ENCODE measurements around the gene CTNNA3.

Gene CTNNA3

DNA sequence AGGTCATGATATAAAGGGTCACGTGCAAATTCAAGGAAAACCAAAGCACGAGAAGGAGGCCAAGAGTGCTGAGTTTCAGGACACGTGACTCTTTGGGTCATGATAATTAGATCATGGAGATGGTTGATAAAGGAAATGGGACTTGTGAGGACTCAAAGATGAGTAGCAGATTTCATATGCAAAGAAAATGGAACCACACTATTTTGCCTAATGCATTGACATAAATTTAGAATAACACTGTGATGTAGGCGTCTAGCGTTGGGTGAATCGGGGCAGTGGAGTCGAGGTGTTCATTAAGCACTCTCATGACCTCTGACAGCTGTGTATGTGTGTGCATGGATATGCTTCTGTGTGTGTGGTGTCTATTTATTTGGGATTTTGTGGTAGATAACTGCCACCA lies 1795.7 kb downstream of the CTNNA3 start:
- Histone ChIP-seq H3K9me3 (ENCODE audit: insufficient read depth, low read length) (no peaks in the 10 kb centered on the region), H4K20me1 (ENCODE audit: low read depth, low read length) (no peaks in the 10 kb centered on the region), H2AFZ (ENCODE audit: low read depth, low read length, severe bottlenecking) (no peak overlapping the region), H3K36me3 (ENCODE audit: low read length) (no peaks in the 10 kb centered on the region), H3K9ac (ENCODE audit: low read length) (no peak overlapping the region), H3K27me3 (ENCODE audit: low read length) (no peaks in the 10 kb centered on the region), H3F3A (ENCODE audit: insufficient read depth) (no peaks in the 10 kb centered on the region), H3K4me2 (ENCODE audit: low read depth, low read length, poor library complexity, severe bottlenecking) (no peak overlapping the region), H3K79me2 (ENCODE audit: insufficient read depth, low read length) (no peaks in the 10 kb centered on the region), H3K4me3 (ENCODE audit: insufficient read depth, low read length, poor library complexity, severe bottlenecking) (no peak overlapping the region), H3K27ac (ENCODE audit: low read depth, low read length) (no peak overlapping the region), H3K9me2 (replicated peaks; ENCODE audit: insufficient read depth, low read length) (no peaks in the 10 kb centered on the region)
- TF ChIP-seq, protein P1, sequence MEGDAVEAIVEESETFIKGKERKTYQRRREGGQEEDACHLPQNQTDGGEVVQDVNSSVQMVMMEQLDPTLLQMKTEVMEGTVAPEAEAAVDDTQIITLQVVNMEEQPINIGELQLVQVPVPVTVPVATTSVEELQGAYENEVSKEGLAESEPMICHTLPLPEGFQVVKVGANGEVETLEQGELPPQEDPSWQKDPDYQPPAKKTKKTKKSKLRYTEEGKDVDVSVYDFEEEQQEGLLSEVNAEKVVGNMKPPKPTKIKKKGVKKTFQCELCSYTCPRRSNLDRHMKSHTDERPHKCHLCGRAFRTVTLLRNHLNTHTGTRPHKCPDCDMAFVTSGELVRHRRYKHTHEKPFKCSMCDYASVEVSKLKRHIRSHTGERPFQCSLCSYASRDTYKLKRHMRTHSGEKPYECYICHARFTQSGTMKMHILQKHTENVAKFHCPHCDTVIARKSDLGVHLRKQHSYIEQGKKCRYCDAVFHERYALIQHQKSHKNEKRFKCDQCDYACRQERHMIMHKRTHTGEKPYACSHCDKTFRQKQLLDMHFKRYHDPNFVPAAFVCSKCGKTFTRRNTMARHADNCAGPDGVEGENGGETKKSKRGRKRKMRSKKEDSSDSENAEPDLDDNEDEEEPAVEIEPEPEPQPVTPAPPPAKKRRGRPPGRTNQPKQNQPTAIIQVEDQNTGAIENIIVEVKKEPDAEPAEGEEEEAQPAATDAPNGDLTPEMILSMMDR (IDR thresholded peaks at IDR 0.05; ENCODE audit: insufficient read depth, low read length, poor library complexity, severe bottlenecking), result no peak
- no peak for TF ChIP-seq EZH2phosphoT487 (conservative IDR thresholded peaks at IDR 0.05; ENCODE audit: low read length)

DNA sequence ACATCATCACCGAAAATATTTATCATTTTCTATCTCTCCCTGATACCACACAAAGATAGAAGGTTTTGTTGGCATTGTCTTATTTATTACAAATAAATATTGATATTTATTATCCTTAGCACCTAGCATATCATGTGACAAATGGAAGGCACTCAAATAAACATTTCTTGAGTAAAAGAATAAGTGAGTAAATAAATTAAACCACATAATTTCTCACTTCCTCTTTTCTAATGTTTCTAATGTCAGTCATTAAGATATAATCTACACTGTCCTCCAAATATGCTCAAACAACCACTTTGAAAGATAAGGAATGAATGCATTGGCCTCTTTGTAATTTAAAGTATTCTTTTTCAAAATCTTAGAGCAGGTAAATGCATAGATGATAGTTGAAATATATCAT lies 1797.9 kb downstream of the CTNNA3 start:
- Histone ChIP-seq H3K9me3 (ENCODE audit: insufficient read depth, low read length) (no peaks in the 10 kb centered on the region), H3K27me3 (ENCODE audit: low read length) (no peaks in the 10 kb centered on the region), H3K4me2 (ENCODE audit: low read depth, low read length, poor library complexity, severe bottlenecking) (no peak overlapping the region), H3K36me3 (ENCODE audit: low read length) (no peaks in the 10 kb centered on the region), H2AFZ (ENCODE audit: low read depth, low read length, severe bottlenecking) (no peak overlapping the region), H3K79me2 (ENCODE audit: insufficient read depth, low read length) (no peaks in the 10 kb centered on the region), H3K9me2 (replicated peaks; ENCODE audit: insufficient read depth, low read length) (no peaks in the 10 kb centered on the region), H3K4me3 (ENCODE audit: insufficient read depth, low read length, poor library complexity, severe bottlenecking) (no peak overlapping the region), H3K27ac (ENCODE audit: low read depth, low read length) (no peak overlapping the region), H4K20me1 (ENCODE audit: low read depth, low read length) (no peaks in the 10 kb centered on the region), H3K9ac (ENCODE audit: low read length) (no peak overlapping the region), H3F3A (ENCODE audit: insufficient read depth) (no peaks in the 10 kb centered on the region)
- TF ChIP-seq EZH2phosphoT487 (conservative IDR thresholded peaks at IDR 0.05; ENCODE audit: low read length), result no peak
- TF ChIP-seq, protein P1 (IDR thresholded peaks at IDR 0.05; ENCODE audit: insufficient read depth, low read length, poor library complexity, severe bottlenecking), result no peak

DNA sequence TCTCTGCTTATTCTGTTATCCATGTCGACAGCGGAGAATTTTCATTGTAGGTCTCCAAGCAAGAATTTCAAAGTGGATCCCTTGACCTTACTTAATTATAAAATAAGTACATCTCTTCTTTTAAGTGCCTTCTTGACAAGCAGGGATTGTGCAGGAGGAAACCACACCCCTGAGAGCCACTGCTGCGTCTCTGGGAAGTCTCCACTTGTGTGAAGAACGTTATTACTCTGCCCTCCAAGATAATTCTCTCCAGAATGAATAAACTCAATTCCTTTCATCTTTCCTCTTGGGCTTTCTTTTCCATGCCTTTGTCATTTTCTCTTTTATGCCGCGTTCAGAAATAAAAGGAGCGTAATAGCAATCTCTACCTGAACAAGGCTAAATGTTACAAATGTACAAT lies 1801.0 kb downstream of the CTNNA3 start:
- Histone ChIP-seq H3K27me3 (ENCODE audit: low read length) (no peaks in the 10 kb centered on the region), H3K27ac (ENCODE audit: low read depth, low read length) (no peak overlapping the region), H3F3A (ENCODE audit: insufficient read depth) (no peaks in the 10 kb centered on the region), H2AFZ (ENCODE audit: low read depth, low read length, severe bottlenecking) (no peak overlapping the region), H3K79me2 (ENCODE audit: insufficient read depth, low read length) (no peaks in the 10 kb centered on the region), H3K9me2 (replicated peaks; ENCODE audit: insufficient read depth, low read length) (no peaks in the 10 kb centered on the region), H4K20me1 (ENCODE audit: low read depth, low read length) (no peaks in the 10 kb centered on the region), H3K4me2 (ENCODE audit: low read depth, low read length, poor library complexity, severe bottlenecking) (no peak overlapping the region), H3K4me3 (ENCODE audit: insufficient read depth, low read length, poor library complexity, severe bottlenecking) (no peak overlapping the region), H3K36me3 (ENCODE audit: low read length) (no peaks in the 10 kb centered on the region), H3K9ac (ENCODE audit: low read length) (no peak overlapping the region), H3K9me3 (ENCODE audit: insufficient read depth, low read length) (no peaks in the 10 kb centered on the region)
- no peak for TF ChIP-seq EZH2phosphoT487 (conservative IDR thresholded peaks at IDR 0.05; ENCODE audit: low read length)
- TF ChIP-seq, protein P1 (IDR thresholded peaks at IDR 0.05; ENCODE audit: insufficient read depth, low read length, poor library complexity, severe bottlenecking), result no peak
